Testis (tissue), 2 donors: ENCODE measurements around the gene HIPK3.

ENCODE experiments used
- CTCF ChIP-seq, 3 experiments: fragments of 450-650 bp in 2 of 3; fragments of 200-600 bp in 1 of 3; sonication (generic) in 1 of 3; IDR thresholded peaks; one replicate each; pipeline ENCODE4 v1.5.1; 2016 to 2019; ENCODE audit warnings: antibody characterized with exemption in 3 of 3, mild to moderate bottlenecking in 2 of 3, moderate library complexity in 1 of 3
- POLR2A ChIP-seq: fragments of 450-650 bp; IDR thresholded peaks from one replicate; pipeline ENCODE4 v1.6.1; 2017; ENCODE audit warnings: antibody characterized with exemption, mild to moderate bottlenecking, moderate library complexity

- TF ChIP-seq CTCF (IDR thresholded peaks at IDR 0.05) (no peak), POLR2A (no peak)
Measured at GRCh38 chr11:33225371-33225770, 31.8 kb upstream of the HIPK3 start.
